ENCODE measurements around the gene ECI1.

Gene ECI1

DNA sequence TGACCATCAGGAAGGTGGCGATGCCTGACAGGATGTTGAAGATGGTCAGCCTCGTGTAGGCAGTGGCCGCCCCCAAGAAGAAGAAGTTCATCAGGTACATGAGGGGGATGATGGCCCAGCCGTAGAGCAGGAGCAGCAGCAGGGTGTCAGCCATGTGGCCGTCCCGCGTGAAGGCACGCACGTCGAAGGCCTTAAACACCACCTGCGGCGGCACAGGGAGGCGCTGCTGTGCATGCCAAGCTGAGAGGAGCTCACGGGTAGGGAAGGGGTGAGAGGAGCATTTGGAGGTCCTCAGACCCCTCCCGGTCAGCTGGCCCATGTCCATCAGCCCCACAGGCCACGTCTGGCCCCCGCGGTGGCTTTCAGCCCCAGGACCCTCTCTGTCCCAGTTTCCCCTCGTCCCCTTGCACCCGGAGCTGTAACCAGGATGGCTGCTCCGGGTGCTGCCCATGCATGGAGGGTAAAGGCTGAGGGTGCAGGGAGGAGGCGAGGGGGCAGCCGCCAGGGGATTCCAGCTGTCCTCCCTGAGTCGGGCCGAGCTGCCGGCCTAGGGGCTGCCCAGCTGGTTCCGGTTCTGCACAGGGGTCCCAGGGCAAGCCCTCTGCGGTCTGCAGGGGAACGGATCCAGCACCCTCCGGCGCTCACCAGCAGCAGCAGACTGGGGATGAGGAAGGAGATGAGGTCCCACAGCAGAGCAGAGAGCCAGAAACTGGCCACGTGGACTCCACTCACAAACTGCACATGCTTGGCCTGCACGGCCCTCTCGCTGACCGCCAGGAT lies 33.6 kb upstream of the ECI1 start:
- no peaks in the 10 kb centered on the region for H3K36me3 Mint-ChIP-seq
- H3K4me1 Mint-ChIP-seq (ENCODE audit: low read depth): no peaks in the 10 kb centered on the region
- H3K27ac Mint-ChIP-seq: no peak overlapping the region
- no peaks in the 10 kb centered on the region for H3K27me3 Mint-ChIP-seq
- no peaks in the 10 kb centered on the region for H3K9me3 Mint-ChIP-seq (ENCODE audit: low read depth)
- no peak overlapping the region for H3K4me3 Mint-ChIP-seq

DNA sequence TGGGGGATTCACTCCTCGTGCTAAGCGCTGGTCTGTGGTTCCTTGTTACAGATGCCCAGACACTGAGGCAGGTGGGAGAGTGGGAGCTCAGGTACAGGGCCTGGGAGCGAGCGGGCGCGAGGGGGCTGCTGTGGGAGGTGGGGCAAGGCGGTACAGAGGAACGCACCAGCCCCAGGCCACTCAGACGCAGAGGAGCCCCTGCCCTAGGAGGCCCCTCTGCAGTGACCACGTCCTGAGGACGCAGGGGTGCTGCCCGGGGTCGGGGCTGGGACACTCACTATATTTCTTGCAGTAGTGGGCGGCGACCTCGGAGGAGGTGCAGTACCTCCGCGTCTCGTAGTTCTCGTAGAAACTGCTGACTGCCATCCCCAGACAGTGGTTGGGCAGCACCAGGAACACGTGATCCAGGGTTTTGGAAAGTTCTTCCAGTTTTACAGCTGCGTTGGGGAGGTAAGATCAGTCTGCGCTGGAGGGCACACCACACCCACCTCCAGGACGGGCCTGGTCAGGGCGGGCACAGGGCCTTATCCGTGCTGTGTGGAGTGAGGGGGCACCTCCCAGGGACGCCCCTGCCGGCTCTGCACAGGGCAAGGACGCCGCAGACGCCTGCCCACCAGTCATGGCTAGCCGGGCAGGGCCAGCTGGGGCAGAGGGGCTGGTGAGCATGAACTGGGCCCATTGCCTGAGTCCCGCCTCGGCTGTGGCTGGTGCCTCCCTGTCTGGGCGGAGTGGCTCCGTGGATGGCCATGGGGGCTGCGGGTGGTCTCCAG lies 32.8 kb upstream of the ECI1 start:
- Mint-ChIP-seq H3K27me3 (no peaks in the 10 kb centered on the region), H3K27ac (no peak overlapping the region), H3K36me3 (no peaks in the 10 kb centered on the region)

DNA sequence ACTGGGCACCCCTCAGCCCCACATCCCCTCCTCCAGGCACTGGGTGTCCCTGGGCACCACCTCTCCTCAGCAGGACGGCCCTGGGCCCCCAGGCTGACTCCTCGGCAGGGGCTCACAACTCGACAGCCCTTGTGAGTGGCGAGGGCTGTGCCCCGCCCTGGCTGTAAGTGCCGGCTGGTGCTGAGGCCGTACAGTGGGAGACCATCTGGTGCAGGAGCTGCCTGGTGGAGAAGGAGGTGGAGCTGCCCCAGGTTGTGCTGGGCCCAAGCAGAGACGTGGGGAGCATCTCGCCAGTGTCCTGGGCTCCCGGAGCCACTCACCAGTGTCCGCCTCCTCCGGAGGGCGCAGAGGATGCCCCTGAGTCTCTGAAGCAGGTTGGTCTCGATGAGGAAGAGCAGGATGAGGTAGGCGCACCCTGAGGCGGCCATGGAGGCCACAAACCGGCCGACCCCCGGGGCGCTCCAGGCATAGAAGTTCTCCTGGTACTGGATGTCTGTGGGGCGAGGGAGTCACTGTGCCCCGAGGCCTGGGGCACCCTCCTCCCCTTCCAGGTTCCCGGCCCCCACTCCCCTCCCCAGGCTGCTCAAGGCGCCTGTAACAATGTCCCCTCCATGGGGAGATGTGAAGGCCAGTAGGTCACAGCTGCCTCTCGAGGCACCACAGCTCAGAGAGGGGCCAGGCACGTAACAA lies 31.6 kb upstream of the ECI1 start:
- Mint-ChIP-seq H3K36me3 (no peaks in the 10 kb centered on the region), H3K4me3 (no peak overlapping the region), H3K27ac (no peak overlapping the region), H3K27me3 (no peaks in the 10 kb centered on the region), H3K4me1 (ENCODE audit: low read depth) (no peaks in the 10 kb centered on the region), H3K9me3 (ENCODE audit: low read depth) (no peaks in the 10 kb centered on the region)

More for the DNA sequence above, 32.8 kb upstream of the ECI1 start:
- Mint-ChIP-seq H3K4me3 (no peak overlapping the region), H3K9me3 (ENCODE audit: low read depth) (no peaks in the 10 kb centered on the region), H3K4me1 (ENCODE audit: low read depth) (no peaks in the 10 kb centered on the region)

DNA sequence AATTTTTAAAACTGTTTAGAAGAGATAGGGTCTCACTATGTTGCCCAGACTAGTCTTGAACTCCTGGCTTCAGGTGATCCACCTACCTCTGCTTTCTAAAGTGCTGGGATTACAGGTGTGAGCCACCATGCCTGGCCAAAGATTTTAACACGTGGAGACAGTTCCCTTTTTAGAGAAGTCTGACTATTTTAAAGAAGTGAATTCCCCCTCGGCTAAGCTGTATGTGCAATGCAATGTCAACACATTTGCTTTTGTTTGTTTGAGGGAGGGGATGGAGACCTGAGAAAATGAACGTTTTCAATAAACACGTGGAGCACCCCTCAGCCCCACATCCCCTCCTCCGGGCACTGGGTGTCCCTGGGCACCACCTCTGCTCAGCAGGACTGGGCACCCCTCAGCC lies 30.9 kb upstream of the ECI1 start:
- H3K9me3 Mint-ChIP-seq (ENCODE audit: low read depth): no peaks in the 10 kb centered on the region
- H3K27ac Mint-ChIP-seq: no peak overlapping the region
- no peak overlapping the region for H3K4me3 Mint-ChIP-seq
- no peaks in the 10 kb centered on the region for H3K4me1 Mint-ChIP-seq (ENCODE audit: low read depth)
- no peaks in the 10 kb centered on the region for H3K36me3 Mint-ChIP-seq
- no peaks in the 10 kb centered on the region for H3K27me3 Mint-ChIP-seq

DNA sequence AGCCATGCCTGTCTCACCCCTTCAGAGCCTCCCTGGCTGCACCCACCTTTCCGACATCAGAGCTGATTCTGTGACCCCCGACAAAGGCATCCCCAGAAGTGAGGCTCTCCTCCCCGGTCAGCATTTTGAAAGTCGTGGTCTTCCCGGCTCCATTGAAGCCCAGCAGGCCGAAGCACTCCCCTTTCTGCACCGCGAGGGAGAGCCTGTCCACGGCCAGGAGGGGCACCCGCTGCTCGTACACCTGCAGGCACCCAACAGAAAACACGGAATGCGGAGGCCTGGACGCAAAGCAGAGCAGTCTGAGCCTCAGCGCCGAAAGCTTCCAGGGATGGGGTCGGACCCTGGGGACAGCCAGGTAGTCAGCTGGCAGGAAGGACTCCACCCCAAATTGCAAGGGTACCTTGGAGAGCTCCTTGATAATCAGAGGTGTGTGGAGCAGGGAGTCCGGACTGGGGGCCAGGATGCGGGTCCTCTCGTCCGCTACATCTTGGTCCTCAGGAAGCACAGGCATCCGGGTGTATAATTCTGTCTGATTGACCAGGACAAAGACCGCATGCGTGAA lies 29.7 kb upstream of the ECI1 start:
- Mint-ChIP-seq H3K27ac (no peak overlapping the region), H3K4me3 (no peak overlapping the region), H3K9me3 (ENCODE audit: low read depth) (no peaks in the 10 kb centered on the region)

DNA sequence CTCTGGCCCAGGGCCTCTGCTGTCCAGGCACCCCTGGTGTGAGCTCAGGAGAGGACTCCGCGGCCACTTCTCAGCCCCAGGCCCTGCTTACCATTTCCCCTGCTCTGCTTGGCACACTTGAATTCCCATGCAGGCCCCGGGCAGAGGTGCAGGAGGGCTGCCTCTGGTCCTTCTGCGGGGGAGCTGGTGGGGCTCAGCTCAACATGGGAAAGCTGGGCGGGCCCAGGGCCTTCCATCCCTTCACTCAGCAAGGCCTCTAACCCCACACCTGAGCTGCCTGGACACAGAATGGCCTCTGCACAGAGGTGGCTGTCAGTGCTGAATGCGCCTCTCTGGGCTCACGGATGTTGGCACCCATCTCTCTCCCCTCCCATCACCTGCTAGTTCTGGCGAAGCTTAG lies 29.1 kb upstream of the ECI1 start:
- Mint-ChIP-seq H3K27me3 (no peaks in the 10 kb centered on the region), H3K36me3 (no peaks in the 10 kb centered on the region), H3K4me3 (no peak overlapping the region), H3K27ac (no peak overlapping the region), H3K4me1 (ENCODE audit: low read depth) (no peaks in the 10 kb centered on the region), H3K9me3 (ENCODE audit: low read depth) (no peaks in the 10 kb centered on the region)

More for the DNA sequence above, 29.7 kb upstream of the ECI1 start:
- Mint-ChIP-seq H3K4me1 (ENCODE audit: low read depth) (no peaks in the 10 kb centered on the region), H3K27me3 (no peaks in the 10 kb centered on the region), H3K36me3 (no peaks in the 10 kb centered on the region)

DNA sequence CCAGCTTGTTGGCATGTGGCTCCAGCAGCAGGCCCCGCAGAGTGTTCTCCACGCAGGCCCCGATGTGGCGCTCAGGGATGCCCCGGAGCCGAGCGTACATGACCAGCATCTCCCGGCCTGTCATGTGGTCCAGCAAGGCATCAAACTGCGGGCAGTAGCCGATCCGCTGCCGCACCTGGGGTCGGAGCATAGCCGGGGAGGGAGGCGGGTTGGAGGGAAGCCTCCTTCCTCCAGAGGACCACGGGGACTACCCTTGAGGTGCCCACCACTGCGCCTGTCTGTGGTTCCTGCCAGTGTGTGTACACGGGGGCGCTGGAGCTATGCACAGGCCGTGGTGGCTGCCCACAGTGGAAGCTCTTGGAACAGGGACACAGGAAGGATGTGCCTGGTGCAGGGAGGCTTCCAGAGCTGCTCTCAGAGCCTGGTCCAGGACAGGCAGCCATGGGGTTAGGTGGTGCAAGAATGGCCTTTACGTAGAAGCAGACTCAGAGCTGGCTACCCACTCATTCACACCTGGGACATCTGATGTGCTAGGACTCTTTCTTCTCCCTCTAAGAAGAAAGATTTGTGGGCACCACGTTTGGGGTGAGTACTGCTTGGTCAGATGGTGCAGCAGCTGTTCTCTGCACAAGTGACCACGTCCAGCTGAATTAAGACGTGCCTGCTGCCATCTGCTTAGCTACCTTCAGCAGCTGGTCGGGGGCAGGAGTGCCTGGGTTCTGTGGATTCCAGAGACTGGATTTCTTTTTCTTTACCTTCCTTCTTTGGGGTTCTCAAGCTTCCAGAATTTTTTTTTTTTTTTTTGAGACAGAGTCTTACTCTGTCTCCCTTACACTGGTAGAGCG lies 27.8 kb upstream of the ECI1 start:
- H3K36me3 Mint-ChIP-seq: no peaks in the 10 kb centered on the region
- no peaks in the 10 kb centered on the region for H3K9me3 Mint-ChIP-seq (ENCODE audit: low read depth)
- H3K4me3 Mint-ChIP-seq: no peak overlapping the region
- H3K27me3 Mint-ChIP-seq: no peaks in the 10 kb centered on the region
- no peak overlapping the region for H3K27ac Mint-ChIP-seq
- H3K4me1 Mint-ChIP-seq (ENCODE audit: low read depth): no peaks in the 10 kb centered on the region

DNA sequence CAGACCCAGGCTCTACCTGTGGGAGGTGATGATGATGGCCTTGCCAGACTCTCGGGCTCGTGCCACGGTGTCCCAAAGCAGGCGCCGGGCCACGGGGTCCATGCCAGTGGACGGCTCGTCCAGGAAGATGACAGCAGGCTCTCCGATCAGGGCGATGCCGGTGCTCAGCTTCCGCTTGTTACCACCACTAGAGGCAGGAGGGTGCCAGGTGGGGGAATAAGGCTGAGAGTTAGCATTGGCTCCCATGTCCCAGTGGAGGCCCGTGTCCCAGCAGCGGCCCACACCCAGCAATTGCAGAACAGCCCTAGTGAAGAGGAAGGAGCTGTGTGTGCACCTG lies 26.9 kb upstream of the ECI1 start:
- Mint-ChIP-seq H3K36me3 (no peaks in the 10 kb centered on the region), H3K4me1 (ENCODE audit: low read depth) (no peaks in the 10 kb centered on the region), H3K27me3 (no peaks in the 10 kb centered on the region), H3K9me3 (ENCODE audit: low read depth) (no peaks in the 10 kb centered on the region), H3K4me3 (no peak overlapping the region), H3K27ac (no peak overlapping the region)

DNA sequence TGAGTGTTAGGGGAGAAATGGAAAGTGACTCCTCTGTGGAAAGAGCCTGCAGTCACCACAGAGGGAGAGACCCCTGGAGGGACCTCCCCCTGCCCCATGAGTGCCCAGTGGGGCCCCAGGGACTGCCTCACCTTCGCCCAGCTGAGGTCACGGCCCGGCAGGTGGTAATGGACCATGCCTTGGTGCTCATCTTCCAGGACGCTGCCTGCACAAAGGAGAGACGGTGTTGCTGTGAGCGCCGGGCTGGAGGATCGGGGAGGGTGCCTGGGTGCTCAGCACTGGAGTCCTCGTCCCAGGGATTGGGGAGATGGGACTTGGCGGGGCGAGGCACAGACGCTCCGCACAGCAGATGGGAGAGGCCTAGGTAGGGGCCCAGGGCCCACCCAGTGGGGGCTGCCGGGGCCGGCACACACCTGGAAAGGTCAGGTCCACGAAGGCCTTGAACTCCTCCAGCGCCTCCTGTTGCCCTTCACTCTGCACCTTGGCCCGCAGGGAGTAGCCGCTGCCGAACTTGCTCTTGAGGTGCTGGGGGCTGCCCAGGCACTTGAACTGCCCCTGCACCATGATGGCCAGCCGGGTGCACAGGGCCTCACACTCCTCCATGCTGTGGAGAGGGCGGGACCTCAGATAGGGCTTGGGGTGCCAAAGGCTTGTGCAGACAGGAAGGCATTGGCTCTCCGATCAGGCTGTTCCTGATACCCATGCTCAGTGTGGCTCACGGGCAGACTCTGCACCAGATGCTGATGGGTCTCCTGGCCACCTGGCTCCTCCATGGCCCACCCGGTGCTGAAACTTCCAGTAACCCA lies 26.3 kb upstream of the ECI1 start:
- Mint-ChIP-seq H3K27me3 (no peaks in the 10 kb centered on the region), H3K36me3 (no peaks in the 10 kb centered on the region), H3K4me1 (ENCODE audit: low read depth) (no peaks in the 10 kb centered on the region), H3K9me3 (ENCODE audit: low read depth) (no peaks in the 10 kb centered on the region), H3K4me3 (no peak overlapping the region), H3K27ac (no peak overlapping the region)

DNA sequence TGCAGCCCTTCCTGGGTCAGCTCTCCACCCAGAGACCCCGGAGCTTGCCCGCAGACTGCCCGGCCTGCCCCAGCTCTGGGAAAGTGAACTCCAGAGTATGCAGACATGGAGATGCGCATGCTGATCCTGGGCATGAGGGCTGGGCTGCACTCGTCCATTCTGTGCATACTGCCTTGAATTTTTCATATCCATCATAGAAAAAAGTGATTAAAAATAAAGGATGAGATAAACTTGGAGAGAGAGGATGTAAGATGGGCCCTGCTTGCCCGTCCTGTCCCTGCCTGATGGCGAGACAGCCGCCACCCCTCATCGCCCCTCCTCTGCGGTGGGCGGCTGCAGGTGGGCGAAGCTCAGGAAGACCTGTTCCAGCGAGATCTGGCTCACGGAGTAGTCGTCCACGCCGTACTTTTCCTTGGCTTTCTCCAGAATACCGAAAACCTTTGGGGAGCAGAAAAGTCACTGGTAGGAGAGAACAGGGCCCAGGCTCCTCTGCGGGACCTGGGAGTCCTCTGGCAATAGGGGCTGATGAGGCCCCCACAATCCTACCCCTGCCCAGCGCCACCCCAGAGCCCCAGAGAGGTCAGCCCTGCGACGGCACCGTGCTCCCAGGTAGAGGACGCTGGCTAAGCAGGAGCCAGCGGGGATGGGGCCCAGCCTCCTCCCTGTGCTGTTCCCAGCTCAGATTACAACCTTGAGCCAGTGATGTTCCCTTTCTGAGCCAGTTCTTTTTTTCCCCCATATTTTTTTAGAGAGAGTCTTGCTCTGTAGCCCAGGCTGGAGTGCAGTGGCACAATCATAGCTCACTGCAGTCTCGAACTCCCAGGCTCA lies 25.2 kb upstream of the ECI1 start:
- Mint-ChIP-seq H3K4me1 (ENCODE audit: low read depth) (no peaks in the 10 kb centered on the region), H3K9me3 (ENCODE audit: low read depth) (no peaks in the 10 kb centered on the region), H3K4me3 (no peak overlapping the region), H3K27ac (no peak overlapping the region), H3K27me3 (no peaks in the 10 kb centered on the region), H3K36me3 (no peaks in the 10 kb centered on the region)

DNA sequence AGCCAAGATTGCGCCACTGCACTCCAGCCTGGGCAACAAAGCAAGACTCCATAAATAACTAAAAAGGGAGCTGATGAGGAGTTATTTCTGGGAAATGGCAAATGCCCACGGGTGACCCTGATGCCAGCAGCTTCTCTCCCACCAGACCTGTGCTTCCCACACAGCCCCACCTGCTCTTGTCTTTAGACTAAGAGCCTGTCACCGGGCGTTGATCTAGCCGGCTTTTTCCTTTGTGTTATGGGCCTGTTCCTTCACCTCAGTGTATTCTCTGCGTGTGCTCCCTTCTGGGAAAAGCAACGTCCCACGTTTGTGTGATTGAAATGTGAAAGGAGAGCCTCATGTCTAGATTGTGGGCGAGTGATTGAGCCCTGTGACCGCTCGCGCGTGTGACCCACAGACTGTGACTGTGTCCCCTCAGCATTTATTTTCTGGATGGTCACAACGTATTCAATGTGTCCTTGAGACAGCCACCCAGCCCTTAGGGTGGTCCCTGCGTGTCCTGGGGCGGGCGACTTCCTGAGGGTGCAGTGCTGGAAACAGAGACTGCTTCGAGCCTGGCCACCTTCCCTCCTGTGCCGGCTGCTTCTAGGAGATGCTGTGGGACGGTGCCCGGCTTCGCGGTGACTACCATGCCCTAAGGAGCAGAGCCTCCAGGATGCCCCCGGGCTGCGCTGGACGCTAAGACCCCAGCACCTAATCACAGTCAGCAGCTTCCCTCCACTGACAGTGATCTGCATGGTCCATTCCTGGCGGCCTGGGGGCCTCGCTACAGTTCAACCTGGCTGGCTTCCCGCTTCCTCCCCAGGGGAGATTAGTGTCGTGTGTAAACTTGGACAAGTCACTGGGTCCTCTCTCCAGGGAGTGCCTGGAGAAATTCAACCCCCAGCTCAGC lies 24.3 kb upstream of the ECI1 start:
- Mint-ChIP-seq H3K27me3 (no peaks in the 10 kb centered on the region), H3K4me1 (ENCODE audit: low read depth) (no peaks in the 10 kb centered on the region), H3K27ac (no peak overlapping the region), H3K36me3 (no peaks in the 10 kb centered on the region), H3K4me3 (no peak overlapping the region), H3K9me3 (ENCODE audit: low read depth) (no peaks in the 10 kb centered on the region)

DNA sequence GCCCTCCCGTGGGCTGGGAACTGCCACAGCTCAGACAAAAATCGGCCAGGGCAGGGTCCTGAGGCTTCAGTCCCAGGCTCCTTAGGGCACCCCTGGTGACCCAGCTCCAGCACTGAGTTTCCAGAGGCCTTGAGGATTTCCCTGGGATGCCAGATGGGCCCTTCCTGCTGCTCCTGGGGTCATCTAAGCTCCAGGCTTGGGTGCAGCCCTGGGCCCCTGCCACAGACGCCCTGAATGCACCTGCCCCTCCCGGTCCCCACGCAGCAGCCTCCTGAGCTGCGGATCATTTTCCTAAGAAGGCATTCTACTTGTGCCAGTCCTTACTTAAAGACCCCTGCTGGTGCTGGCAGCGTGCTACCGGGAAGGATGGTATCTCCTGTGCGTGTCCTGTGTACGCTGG lies 22.5 kb upstream of the ECI1 start:
- Mint-ChIP-seq H3K36me3 (no peaks in the 10 kb centered on the region), H3K4me1 (ENCODE audit: low read depth) (peaks cover 8% of the 10 kb centered on the region), H3K9me3 (ENCODE audit: low read depth) (no peaks in the 10 kb centered on the region), H3K27ac (no peak overlapping the region), H3K4me3 (no peak overlapping the region), H3K27me3 (no peaks in the 10 kb centered on the region)

Measured in activated naive CD8-positive, alpha-beta T cell (primary cell).